Measurements from ENCODE around the gene BABAM2. TPM values are rescaled to one million over a fixed set of nuclear protein-coding genes. Genes with fewer than 3 reads are reported as not detected.

Gene BABAM2
- total and polyA plus RNA-seq, 9 of the 15 experiments (the other 6 are each of a cell fraction or from before 2014, with no cell fraction given), result 10.9 to 37.4 (median 25.6) TPM

- WGBS (ENCODE audit: insufficient coverage, low coverage, missing lambda C conversion rate), result 20% methylated on average over 4 of the region's 4 CpGs
- Histone ChIP-seq H3K4me3 (no peak overlapping the region), H3K79me2 (ENCODE audit: control insufficient read depth, insufficient read depth, low read length) (no peaks in the 10 kb centered on the region), H3K36me3 (ENCODE audit: control insufficient read depth, insufficient read depth, low read length) (no peaks in the 10 kb centered on the region), H3K4me2 (ENCODE audit: insufficient read depth, low read length) (no peak overlapping the region), H3K9ac (ENCODE audit: insufficient read depth in 1 of 2, low read depth in 2 of 2, low read length in 2 of 2) (no peak overlapping the region), H3K27ac (ENCODE audit: extremely low read depth, low read depth, low read length) (no peak overlapping the region), H3K9me3 (replicated peaks; ENCODE audit: control insufficient read depth, insufficient read depth, low read depth, low read length) (no peaks in the 10 kb centered on the region), H3K4me1 (replicated peaks in 1 of 2; ENCODE audit: control insufficient read depth in 2 of 2, insufficient read depth in 2 of 2, low read length in 2 of 2) (peaks cover 0 to 2% of the 10 kb centered on the region in 2 experiments; a peak in 3 of 5 replicates), H4K20me1 (replicated peaks; ENCODE audit: control insufficient read depth, insufficient read depth, low read length) (no peaks in the 10 kb centered on the region), H2AFZ (ENCODE audit: low read depth, low read length) (no peak overlapping the region), H3K27me3 (ENCODE audit: control insufficient read depth in 2 of 2, insufficient read depth in 2 of 2, low read length in 2 of 2) (no peaks in the 10 kb centered on the region), H3K9me1 (ENCODE audit: control insufficient read depth, insufficient read depth, low read length) (no peaks in the 10 kb centered on the region)
- in situ Hi-C loops (cut with MboI) (no loop called here), intact Hi-C loops (cut with micrococcal nuclease) (no loop called here)
- ChIA-PET CTCF (ENCODE audit: low intra/inter-chr PET ratio) (no interaction called here), POLR2A (no interaction called here)
- no TSS peak for BruUV-seq (replicated peaks)
- peak; percentile 6 for FAIRE-seq
- DNase-seq (ENCODE audit: extremely low read depth in 1 of 4, low spot score in 3 of 4), result no peak
- TF ChIP-seq NCOA1 (IDR thresholded peaks at IDR 0.05; ENCODE audit: low read depth) (no peak), CREM (IDR thresholded peaks at IDR 0.05; ENCODE audit: low read depth) (0 out of 2 replicates have a peak, but pooled peaks have one; percentile 27), CBFB (CRISPR knock-in tag; IDR thresholded peaks at IDR 0.05) (no peak)
- ATAC-seq, result no peak
Measured at GRCh38 chr2:27920148-27920885, 29.8 kb downstream of the BABAM2 start.

- Histone ChIP-seq H3K27ac (ENCODE audit: extremely low read depth, low read depth, low read length) (no peak overlapping the region), H3K4me1 (replicated peaks in 1 of 2; ENCODE audit: control insufficient read depth in 2 of 2, insufficient read depth in 2 of 2, low read length in 2 of 2) (peaks cover 0 to 13% of the 10 kb centered on the region in 2 experiments; a peak in 4 of 5 replicates), H3K9me3 (replicated peaks; ENCODE audit: control insufficient read depth, insufficient read depth, low read depth, low read length) (no peaks in the 10 kb centered on the region), H3K9me1 (ENCODE audit: control insufficient read depth, insufficient read depth, low read length) (no peaks in the 10 kb centered on the region), H4K20me1 (replicated peaks; ENCODE audit: control insufficient read depth, insufficient read depth, low read length) (no peaks in the 10 kb centered on the region), H3K4me2 (ENCODE audit: insufficient read depth, low read length) (no peak overlapping the region), H3K36me3 (ENCODE audit: control insufficient read depth, insufficient read depth, low read length) (no peaks in the 10 kb centered on the region), H3K27me3 (ENCODE audit: control insufficient read depth in 2 of 2, insufficient read depth in 2 of 2, low read length in 2 of 2) (no peaks in the 10 kb centered on the region), H3K9ac (ENCODE audit: insufficient read depth in 1 of 2, low read depth in 2 of 2, low read length in 2 of 2) (no peak overlapping the region), H2AFZ (ENCODE audit: low read depth, low read length) (no peak overlapping the region), H3K4me3 (no peak overlapping the region), H3K79me2 (ENCODE audit: control insufficient read depth, insufficient read depth, low read length) (no peaks in the 10 kb centered on the region)
- in situ Hi-C loops (cut with MboI) (no loop called here), intact Hi-C loops (cut with micrococcal nuclease) (no loop called here)
- BruUV-seq (replicated peaks), result no TSS peak
- POLR2A ChIA-PET, result no interaction called here
- 84% methylated on average over 2 of the region's 2 CpGs for WGBS (ENCODE audit: insufficient coverage, low coverage, missing lambda C conversion rate)
- CTCF ChIA-PET (ENCODE audit: low intra/inter-chr PET ratio), result no interaction called here
- DNase-seq (ENCODE audit: extremely low read depth in 1 of 4, low spot score in 3 of 4) (no peak), FAIRE-seq (no peak), ATAC-seq (no peak)
- TF ChIP-seq ZNF165 (CRISPR knock-in tag; IDR thresholded peaks at IDR 0.05; ENCODE audit: borderline replicate concordance), result no peak
- TF ChIP-seq SMARCB1 (IDR thresholded peaks at IDR 0.05; ENCODE audit: insufficient read length, low read depth), result no peak
- TF ChIP-seq RBM25 (IDR thresholded peaks at IDR 0.05; ENCODE audit: low read depth, low read length, severe bottlenecking), result peak; percentile 16
Measured at GRCh38 chr2:27921424-27921823, 30.9 kb downstream of the BABAM2 start.
